NCI-H1105 treated with DMSO at 0.1 percent for 48 hours (cell line): ENCODE data around the gene ZIC4.
A peak's percentile ranks its signal among the peaks of the same experiment; 100 is the strongest.

ENCODE experiments used
- DNase-seq: peaks from one replicate; lab custom pipeline; 2025; lab: John Stamatoyannopoulos, UW

ZIC4 gene

DNA sequence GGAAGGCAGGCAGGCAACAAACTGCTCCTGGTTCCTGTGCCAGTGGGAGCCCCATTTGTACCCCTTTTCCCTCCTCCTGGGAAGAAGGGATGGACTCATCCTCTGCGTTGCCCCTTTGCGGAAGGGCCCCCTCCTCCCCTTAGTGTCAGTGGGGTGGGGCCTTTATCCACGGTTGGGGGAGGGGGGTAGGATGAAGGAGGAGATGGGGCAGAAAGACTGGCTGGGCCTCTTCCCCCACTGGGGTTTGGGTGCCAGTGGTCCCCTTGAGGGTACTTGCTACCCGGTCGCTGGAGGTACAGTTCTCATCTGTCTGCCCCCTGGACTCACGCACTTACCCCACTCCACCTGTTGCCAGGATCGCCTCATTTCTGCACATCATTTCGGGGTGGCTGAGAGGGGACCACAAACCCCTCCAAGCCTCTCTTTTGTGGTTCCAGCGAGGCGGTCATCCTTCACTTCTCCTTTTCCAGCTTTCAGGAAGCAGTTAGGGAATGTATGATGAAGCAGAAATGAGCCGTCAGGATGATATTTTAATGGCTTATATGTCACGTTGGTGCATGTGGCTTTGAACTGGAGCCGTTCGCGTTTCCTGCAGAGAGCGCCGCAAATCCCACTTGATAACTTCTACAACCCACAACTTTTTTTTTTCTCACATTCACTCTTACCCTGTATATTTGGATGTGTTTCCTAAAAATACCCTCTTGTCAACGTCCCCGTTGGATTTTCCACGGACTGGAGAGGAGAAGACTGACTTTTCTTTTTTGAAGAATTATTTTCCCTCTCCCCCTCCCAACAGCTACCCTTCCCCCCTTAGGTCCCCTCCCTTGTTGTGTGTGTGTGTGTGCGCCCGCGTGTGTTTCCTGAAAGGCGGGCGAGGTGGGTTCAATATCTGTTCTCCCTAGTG, at the start of gene ZIC4:
TSS of gene ZIC4 (minus strand) at position 516 of the 904 bp plus-strand sequence. CDS start 3,746 bp downstream, outside the sequence.
- DNase-seq = no peak

DNA sequence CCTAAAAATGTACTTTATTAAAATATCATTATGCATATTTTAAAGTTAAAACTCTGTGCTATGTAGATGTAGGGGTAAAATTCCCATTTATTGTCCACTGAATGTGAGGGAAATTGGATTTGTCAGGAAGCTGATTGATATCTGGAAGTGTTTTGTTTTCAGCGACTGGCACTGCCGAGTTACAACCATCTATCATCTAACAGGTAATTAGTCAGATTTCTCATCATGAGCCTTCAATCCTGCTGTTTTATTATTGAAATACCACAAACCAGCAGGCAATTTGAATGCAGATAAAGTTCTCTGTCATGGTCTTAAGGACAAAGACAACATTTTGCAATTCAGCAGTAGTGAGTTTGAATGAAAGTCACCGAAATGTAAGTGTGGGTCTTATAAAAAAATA, 43.3 kb upstream of the ZIC4 start:
- no peak for DNase-seq

DNA sequence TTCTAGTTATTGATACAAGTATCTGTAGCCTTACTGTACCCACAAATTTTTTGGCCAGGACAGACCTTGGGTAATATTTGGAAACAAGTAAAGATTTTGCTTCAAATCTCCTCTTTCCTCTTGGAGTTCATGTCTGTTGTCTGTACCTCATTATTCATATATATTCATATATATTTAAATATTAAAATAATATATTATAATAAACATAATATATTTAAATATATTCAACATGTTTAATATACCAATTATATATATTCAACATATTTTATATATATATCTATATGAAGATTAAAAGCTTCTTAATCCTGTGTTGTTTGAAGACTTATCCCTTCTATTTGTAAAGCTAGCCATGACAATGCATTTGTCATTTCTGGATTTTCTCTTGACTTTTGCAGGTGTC, 40.9 kb upstream of the ZIC4 start:
- no peak for DNase-seq

DNA sequence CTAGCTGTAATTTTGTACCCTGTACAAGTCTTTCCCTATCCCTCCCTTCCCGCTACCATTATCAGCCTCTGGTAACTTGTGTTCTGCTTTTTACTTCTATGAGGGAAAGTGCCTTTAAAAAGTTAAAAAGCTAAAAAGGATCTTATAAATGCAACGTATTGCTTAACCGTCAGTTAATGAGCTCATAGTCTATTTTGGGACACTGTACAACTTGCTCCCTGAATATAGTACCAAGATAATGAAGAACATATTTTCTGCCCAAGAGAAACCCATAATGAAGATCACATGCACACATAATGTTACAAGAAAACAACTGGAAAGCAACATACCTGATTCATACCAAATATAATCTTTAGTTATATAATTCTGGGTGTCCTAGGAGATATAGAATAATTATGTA, 25.4 kb upstream of the ZIC4 start:
- DNase-seq = no peak

DNA sequence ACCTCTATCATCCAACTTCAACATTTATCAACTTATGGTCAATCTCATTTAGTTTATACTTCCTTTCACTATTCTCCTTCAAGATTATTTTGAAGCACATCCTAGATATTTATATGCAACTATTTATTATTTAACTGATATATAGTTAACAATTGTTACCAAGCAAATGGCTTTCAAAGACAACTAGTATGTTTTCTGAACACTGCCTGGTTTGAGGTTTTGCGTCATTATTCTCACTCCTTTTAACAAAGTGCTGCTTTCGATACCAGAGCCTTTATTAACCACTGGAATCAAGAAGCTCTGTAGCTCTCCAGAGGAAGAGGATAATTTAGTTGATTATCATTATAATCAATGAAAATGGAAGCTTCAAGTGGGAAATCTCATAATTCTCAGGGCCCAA, 22.4 kb upstream of the ZIC4 start:
- no peak for DNase-seq

DNA sequence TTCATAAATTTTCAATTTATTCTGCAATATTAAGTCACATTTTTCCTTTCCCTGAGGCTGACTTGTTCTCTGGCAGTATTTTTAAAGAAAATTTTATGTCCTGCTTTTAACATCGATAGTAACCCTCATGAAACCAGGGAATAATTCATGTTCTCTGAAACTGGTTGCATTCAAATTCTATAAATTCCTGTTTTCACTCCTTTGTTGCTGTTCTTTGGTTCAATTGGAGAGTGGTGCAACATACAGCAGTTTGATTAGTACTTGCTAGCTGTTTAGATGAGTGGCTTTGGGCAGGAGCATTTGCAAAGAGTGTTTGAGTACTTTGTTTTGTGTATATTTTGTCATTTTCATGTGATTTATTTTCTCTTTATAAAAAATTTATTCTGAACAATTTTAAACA, 22.0 kb upstream of the ZIC4 start:
- no peak for DNase-seq

DNA sequence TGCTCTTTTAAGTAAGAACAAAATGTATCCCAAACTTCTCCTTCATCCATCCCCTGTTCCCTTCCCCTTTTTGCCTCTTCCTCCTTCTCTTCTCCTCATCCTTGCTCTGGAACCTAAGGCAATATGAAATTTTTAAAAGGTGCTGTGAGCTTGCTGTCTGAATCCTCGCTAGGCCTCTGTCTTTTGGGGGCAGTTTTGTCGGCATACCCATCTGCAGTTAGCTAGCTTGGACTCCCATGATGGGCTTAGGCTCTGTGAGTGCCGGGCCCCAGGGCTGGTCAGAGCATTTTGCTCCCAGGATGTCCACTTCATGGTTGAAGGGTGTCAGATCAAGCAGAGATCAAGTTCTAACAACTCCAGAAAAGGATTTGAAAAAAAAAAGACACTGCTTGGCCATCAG, 21.4 kb upstream of the ZIC4 start:
- no peak for DNase-seq

DNA sequence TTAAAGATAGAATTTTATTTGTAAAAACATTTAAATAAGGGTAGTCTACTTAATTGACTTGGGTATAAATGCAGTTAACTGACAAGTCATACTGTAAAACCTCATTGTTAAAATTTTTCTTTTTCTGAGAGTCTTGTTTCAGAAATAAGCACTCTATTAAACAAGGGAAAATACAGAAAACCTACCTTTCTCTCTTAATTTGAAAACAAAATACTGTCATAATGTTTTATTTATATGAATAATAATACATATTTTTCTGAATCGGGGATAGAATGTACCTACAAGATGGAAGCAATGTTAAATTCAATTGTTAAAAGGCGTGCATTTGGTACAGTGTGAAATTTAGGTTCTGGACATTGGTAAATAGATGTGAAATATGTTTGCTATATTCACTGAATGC, 20.6 kb upstream of the ZIC4 start:
- no peak for DNase-seq

DNA sequence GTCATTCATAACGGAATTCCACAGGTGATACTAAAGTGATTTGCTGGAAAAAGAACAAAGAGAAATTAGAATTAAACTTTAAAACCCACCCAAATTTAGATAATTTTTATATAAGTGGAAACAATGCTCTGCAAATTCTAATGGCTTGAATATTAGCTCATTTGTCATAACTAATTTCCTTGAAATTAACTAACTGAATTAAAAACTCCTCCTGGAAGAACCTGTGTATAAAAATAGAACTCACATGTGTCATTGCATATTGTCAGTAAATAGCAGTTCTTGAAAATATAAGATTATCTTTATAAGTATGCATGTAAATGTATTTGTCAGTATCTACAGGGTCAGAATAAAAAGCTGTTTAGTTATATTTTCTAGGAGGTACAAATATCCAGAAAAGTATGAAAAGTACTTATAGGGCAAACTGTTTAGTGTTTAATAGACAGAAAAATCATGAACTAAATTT, 19.1 kb upstream of the ZIC4 start:
- no peak for DNase-seq

DNA sequence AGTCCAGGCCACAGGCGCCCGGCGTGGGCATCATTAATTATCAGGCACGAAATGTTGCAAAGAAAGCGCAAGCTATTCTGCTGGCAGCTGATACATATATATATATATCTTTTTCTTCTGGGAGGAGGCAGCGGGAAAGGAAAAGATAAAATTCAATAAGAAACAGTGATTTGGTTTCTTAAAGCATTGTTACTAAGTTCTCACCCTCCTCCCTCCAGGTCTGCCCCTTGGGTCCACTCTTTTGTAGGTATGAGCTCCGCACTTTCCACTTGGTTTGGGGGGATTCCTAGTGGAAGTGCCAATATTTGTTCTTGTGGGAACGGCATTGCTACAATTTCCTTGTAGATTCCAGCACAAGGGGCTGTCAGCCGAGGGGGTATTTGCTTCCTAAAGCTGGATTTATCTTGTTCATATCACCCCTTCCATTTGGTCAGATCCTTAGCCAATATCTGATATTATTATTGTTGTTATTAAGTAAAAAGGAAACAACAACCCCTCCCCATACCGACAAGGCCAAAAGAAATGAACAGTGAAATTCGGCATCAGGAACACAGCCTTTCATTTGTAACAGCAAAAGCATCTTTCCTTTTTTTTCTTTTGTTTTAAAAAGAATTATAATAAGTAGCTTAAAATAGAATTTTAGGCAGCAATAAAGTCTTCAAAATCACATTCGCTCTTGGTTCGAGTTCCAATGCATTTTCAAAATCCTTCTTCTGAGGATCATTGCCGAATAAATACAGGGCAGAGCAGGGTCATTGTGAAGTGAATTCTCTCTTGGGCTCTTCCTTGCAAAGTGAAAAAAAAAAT, 18.4 kb upstream of the ZIC4 start:
- DNase-seq = no peak

DNA sequence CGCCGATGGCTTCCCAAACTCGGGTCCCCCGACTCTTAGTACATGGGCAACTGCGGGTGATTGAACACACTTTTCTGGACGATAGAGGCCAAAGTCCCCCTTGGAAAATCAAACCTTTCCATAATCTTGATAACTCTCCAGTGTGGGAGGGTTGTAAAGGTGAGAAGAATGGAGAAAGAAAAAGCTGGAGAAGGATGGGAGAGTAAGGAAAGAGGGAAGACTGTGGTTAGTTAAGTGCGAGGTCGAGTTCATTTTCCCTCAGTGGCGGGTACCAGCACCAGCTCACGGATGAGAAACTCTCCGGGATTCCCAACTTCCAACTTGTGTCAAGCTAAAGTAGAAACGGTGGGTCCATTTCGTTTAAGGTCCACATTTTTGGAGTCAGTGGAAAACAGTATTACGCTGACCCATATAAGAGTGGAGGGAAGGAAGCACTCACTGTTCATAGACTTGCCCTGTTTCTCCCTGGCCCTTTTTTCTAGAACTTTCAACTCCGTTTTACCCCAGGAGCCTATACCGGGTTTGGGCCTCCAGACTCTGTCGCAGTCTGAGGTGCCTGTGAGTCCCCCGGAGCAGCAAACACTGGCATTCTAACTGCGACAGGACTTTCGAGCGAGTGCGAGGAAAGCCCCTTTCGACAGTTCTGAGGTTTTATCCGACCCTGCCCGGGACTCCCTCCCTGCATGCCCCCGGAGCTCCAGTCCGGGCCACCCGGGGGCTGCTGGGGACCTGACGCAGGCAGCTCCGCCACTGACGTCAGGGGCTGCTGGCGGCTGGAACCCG, 17.6 kb upstream of the ZIC4 start:
- no peak for DNase-seq

DNA sequence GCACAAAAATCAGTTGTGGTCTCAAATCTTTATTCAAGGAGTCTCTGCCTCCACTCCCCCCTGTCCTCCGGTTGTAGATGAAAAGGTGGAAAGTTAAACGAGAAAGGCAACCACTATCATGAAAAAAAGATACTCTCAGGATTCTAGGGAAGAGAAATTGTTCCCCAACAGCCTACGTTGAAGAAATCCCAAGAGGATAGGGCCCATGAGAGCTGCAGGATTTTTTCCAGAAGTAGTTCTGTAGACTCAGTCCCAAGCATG, 17.1 kb upstream of the ZIC4 start:
- no peak for DNase-seq

DNA sequence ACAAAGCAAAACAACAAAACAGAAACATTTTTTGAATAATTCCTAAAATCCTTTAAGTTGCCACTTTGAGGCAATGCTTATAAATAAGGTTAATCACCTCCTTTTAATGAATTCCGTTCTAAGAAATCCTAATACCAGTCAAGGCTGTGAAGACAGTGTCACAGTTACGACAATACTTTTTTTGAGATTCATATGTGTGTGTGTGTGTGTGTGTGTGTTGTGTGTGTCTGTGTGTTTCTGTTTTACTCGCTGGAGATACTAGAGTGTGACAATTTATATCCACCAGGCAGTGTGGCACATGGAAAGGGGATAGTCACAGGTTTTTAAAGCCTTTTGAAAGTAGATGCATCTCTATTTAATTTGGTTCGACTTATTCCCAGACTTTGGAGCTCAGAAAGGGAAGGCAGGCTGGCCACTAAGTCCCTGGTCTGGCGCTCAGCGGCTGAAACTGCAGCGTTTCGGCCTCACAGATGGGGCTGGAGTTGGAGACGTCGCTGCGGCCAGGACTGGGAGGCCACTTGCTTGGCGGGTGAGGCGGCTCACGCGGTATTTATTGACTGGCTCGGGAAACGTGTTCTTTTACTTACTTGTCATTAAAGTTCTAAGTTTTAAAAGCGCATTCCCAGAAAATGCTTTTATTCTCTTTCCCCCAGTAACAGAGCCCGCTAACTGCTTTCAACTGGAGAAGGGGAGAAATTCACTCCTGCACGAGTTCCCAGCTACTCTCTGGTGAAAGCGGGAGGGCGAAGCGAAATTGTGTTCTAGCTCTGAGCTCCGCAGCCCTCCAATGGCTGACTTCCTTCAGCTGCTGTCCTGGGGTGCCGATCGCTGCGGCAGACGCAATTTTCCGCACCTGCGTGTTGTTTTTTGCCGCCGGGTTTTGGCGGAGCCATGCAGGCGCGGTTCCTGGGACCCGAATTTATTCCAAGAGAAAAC, 16.5 kb upstream of the ZIC4 start:
- DNase-seq = peak; percentile 56

DNA sequence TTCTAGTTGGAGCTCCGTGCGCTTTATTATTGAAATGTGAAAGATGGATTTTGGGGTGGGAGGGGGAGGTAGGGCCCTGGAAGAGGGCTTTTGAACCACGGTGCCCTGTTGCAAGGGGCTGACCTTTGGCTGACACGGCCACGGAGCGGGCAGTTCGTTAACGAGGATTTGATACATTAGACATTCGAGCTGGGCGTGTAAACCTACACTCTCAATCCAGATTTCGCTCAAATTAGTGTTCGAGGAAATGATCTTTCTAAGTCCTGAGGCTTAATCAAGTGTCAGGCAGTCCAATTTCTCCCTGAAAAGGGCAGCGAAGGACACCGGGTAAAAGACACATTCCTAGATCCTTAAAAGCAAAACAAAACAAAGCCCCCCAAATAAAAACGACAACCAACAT, 15.9 kb upstream of the ZIC4 start:
- DNase-seq = no peak

DNA sequence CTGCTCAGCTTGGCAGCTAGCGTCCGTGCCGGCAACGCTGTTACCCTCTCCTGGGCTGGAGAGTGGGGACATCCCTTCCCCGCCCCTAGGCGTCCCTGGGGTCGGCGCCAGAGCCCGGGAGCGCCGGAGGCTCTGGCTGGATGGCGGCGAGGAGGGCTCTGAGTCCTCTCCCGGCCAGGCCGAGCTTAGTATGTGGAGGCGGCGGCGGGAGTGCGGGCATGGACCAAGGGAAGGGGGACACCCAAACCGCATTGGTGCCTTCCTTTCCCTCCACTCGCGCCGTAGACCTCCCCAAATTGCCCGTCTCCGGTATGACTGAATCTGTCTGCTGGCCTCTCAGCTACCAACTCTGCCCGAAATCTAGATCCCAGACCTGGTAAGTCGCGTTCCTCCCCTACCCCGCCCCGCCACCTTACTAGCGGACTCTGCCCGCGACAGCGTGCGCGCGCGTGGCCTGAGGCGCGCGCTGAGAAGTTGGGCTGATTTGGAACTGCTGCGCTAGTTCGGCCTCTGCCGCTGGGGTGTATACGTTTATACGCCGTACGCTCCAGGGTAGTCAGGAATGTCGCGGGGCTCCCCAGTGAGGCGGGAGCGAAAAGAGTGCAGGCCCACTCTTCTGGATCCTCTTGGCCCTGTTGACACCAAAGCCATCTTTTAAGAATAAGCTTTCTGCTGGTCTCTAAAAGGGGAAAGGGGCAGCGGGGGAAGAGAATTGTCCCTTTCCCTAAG, 15.0 kb upstream of the ZIC4 start:
- DNase-seq = no peak

DNA sequence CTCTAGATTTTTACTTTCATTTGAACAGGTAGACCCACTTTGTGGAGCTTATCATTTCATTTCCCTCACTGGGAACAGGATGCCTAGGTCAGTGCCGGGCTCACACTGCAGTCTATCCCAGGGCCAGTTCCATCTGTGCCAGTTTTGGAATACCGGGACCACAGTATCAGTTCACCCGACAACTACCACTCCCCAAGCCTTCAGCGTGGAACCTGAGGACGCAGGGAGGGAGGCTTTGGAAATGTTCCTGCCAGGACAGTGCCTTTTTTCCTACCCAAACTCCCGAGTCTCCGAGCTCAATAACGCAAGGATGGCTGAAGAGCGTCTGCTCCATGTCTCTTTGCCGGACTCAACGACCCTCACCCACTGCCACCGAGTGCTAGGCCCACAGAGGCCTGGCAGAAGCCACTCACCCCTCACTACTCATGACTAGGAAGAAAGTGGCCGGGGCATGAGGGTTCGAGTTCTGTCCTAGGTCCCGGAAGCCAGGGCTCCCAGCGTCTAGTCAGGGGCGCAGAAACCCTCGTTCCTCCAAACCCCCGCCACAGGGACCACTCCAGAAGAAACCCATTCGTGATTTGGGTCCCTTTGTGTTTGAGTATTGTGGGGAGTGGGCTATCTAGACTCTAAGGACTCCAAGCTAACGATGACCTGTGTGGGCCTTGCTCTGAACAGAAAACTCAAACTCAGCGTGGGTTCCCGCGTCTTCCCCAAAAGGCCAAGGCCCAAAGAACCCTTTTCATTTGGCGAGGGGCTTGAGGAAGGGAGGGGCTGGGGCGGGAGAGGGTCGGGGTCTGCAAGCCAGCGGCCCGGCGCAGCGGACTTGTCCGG, 14.2 kb upstream of the ZIC4 start:
- DNase-seq = no peak

DNA sequence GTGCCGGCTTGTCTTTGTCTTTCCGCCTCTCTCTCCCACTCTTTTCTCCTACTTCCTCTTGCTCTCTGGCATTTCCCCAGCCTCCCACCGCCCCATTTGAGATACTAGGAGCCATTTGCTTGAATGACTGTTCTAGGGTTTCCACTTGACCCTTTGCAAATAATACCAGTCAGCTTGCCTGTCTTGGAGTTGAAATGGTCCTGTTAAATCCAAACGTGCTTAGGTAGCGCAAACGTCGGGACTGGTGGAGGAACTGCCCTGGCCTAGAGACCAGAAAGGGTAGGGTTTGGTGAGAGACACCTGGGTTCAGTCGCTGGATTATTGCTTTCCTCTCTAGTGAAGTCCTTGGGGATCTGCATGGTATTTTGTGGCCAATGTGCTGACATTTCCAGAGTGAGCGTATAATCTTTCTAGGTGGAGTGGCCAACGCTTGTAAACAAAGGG, 13.5 kb upstream of the ZIC4 start:
- no peak for DNase-seq

DNA sequence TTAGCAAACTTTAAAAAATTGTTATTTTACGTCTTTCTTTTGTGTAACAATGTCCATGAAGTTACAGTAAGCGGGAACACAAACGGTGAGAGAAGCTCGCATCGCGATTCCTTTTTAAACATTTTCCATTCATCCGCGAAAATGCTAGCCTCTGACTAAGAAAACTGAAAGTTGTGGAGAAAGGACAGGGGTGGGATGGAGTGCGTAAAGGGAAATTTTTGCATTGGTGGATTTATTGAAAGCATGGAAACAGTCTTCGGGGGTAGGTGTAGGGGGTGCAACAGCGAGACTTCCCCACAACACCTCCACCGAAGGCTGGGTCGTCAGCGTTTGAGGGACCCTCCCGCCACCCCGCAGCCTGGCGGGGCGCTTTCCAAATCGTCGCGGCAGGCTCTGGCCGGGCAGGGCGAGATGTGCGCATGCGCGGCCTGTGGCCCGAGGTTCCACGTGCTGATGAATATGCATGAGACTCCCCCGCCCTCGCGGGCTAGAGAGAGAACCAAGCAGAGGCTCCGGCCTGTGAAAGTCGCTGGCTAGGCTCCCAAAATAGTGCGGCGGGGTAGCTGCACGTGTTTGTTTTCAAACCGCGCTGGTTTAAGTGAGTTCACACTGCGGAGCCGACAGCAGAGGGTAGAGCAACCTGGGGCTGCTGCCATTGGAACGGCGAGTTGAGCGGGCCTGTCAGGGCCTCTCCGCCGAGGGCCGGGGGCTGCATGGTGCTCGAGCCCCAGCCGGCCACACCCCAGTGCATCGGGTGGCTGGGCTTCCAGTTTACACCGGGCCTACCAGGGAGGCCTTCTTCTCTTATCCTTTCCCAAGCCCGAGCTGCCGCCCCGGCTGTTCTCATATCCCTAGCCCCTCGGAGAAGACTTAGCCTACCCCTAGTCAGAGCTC, 12.7 kb upstream of the ZIC4 start:
- no peak for DNase-seq

DNA sequence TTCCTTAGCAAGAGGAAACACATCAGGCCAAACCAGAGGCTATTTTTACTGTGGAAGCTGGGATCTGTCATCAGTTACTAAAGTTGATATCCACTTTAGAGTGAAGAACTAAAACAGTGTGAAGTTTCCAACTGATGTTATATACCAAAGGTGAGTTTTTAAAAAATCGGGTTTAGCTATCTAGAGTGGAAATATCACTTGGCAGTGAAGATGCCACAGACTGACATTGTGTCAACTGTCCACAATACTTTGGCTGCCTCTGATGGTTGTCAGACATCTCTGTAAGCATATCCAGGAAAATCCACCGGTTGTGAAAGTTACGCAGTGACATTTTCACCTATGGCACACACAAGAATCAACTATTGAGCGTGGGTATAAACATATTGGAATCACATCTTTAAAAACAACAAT, 12.0 kb upstream of the ZIC4 start:
- DNase-seq = no peak
